Hepatocyte (in vitro differentiated cells): Measurements from ENCODE around the gene CFAP65. TPM values are rescaled to one million over a fixed set of nuclear protein-coding genes. Genes with fewer than 3 reads are reported as not detected.

ENCODE experiments used
- DNase-seq: peaks from one replicate; pipeline ENCODE4 v3.0.0-alpha.2; 2016; ENCODE audit warnings: low spot score
- H2AFZ ChIP-seq: fragments of 200-600 bp; sonication (generic); 2 replicates; pipeline ENCODE4 v1.6.0; 2016; ENCODE audit warnings: antibody characterized with exemption, mild to moderate bottlenecking
- H3K27ac ChIP-seq: fragments of 200-600 bp; sonication (generic); 2 replicates; pipeline ENCODE4 v1.5.1; 2016; ENCODE audit warnings: mild to moderate bottlenecking
- H3K27me3 ChIP-seq: fragments of 200-600 bp; sonication (generic); 2 replicates; pipeline ENCODE4 v1.6.1; 2016
- H3K36me3 ChIP-seq: fragments of 200-600 bp; sonication (generic); replicated peaks from 2 replicates; pipeline ENCODE4 v1.5.1; 2016; ENCODE audit warnings: low read depth; ENCODE audit not compliant: insufficient read depth
- H3K4me1 ChIP-seq: fragments of 200-600 bp; sonication (generic); 2 replicates; pipeline ENCODE4 v1.5.1; 2016; ENCODE audit warnings: mild to moderate bottlenecking, moderate library complexity; ENCODE audit not compliant: insufficient read depth
- H3K4me2 ChIP-seq: fragments of 200-600 bp; sonication (generic); 2 replicates; pipeline ENCODE4 v1.6.0; 2016
- H3K4me3 ChIP-seq: fragments of 200-600 bp; sonication (generic); 2 replicates; pipeline ENCODE4 v1.5.1; 2016; ENCODE audit warnings: mild to moderate bottlenecking
- H3K79me2 ChIP-seq: fragments of 200-600 bp; sonication (generic); 2 replicates; pipeline ENCODE4 v1.6.0; 2017; ENCODE audit warnings: mild to moderate bottlenecking
- H3K9me2 ChIP-seq: fragments of 200-600 bp; sonication (generic); replicated peaks from 2 replicates; pipeline ENCODE4 v1.6.0; 2017; ENCODE audit warnings: mild to moderate bottlenecking; ENCODE audit not compliant: insufficient read depth
- H3K9me3 ChIP-seq: fragments of 200-600 bp; sonication (generic); 2 replicates; pipeline ENCODE4 v1.5.1; 2016; ENCODE audit warnings: low read depth, mild to moderate bottlenecking
- H4K20me1 ChIP-seq: fragments of 200-600 bp; sonication (generic); 2 replicates; pipeline ENCODE4 v1.6.0; 2016; ENCODE audit warnings: mild to moderate bottlenecking; ENCODE audit not compliant: insufficient read depth, poor library complexity, severe bottlenecking
- EZH2 ChIP-seq: fragments of 200-600 bp; sonication (generic); IDR thresholded peaks from 2 replicates; pipeline ENCODE4 v1.6.1; 2016; ENCODE audit warnings: antibody characterized with exemption, mild to moderate bottlenecking, borderline replicate concordance
- EZH2phosphoT487 ChIP-seq: fragments of 200-600 bp; sonication (generic); IDR thresholded peaks from one replicate; pipeline ENCODE4 v1.6.1; 2018; ENCODE audit warnings: antibody characterized with exemption, mild to moderate bottlenecking, low read depth, moderate library complexity; ENCODE audit not compliant: unreplicated experiment, severe bottlenecking
- WGBS: methylation state at CpG from one replicate; pipeline ENCODE4 v1.1.6; 2016; ENCODE audit warnings: low lambda C conversion rate; ENCODE audit errors: missing lambda C conversion rate; 5-methylcytosine and 5-hydroxymethylcytosine counted together
- polyA plus RNA-seq: library from polyadenylated mRNA; unstranded; fragments of >200 nt; fragmentation: Nextera tagmentation; extraction: Ambion mirVana; gene quantifications from 2 replicates; pipeline ENCODE4 v1.2.1, GENCODE V29; 2016
- total RNA-seq: library from RNA; depleted of rRNA; stranded (reverse); fragments of >200 nt; gene quantifications from 2 replicates; pipeline ENCODE4 v1.2.3, GENCODE V29; 2014
- TF ChIP-seq, protein P1 (sequence below): fragments of 200-600 bp; sonication (generic); IDR thresholded peaks from 2 replicates; pipeline ENCODE4 v1.5.1; 2016; ENCODE audit warnings: antibody characterized with exemption, mild to moderate bottlenecking; ENCODE audit not compliant: poor library complexity

The CFAP65 gene
- total and polyA plus RNA-seq, 2 experiments from 2014 or later: 0.03 to 0.05 TPM

- Histone ChIP-seq H4K20me1 (no peaks in the 10 kb centered on the region), H3K27me3 (peaks cover 82% of the 10 kb centered on the region), H3K4me3 (no peak overlapping the region), H2AFZ (no peak overlapping the region), H3K4me2 (peak overlapping the region; percentile 63), H3K27ac (no peak overlapping the region), H3K36me3 (no peaks in the 10 kb centered on the region), H3K9me2 (no peaks in the 10 kb centered on the region), H3K9me3 (no peaks in the 10 kb centered on the region), H3K79me2 (no peaks in the 10 kb centered on the region), H3K4me1 (peaks cover 7% of the 10 kb centered on the region)
- 7% methylated on average over 76 of the region's 87 CpGs for WGBS
- TF ChIP-seq, protein P1, sequence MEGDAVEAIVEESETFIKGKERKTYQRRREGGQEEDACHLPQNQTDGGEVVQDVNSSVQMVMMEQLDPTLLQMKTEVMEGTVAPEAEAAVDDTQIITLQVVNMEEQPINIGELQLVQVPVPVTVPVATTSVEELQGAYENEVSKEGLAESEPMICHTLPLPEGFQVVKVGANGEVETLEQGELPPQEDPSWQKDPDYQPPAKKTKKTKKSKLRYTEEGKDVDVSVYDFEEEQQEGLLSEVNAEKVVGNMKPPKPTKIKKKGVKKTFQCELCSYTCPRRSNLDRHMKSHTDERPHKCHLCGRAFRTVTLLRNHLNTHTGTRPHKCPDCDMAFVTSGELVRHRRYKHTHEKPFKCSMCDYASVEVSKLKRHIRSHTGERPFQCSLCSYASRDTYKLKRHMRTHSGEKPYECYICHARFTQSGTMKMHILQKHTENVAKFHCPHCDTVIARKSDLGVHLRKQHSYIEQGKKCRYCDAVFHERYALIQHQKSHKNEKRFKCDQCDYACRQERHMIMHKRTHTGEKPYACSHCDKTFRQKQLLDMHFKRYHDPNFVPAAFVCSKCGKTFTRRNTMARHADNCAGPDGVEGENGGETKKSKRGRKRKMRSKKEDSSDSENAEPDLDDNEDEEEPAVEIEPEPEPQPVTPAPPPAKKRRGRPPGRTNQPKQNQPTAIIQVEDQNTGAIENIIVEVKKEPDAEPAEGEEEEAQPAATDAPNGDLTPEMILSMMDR: no peak
- TF ChIP-seq EZH2phosphoT487 (peak; percentile 68), EZH2 (peak; percentile 90)
- no peak for DNase-seq
These were observed 80.8 kb downstream of the CFAP65 start for GRCh38 chr2:218960309-218961165.

DNA sequence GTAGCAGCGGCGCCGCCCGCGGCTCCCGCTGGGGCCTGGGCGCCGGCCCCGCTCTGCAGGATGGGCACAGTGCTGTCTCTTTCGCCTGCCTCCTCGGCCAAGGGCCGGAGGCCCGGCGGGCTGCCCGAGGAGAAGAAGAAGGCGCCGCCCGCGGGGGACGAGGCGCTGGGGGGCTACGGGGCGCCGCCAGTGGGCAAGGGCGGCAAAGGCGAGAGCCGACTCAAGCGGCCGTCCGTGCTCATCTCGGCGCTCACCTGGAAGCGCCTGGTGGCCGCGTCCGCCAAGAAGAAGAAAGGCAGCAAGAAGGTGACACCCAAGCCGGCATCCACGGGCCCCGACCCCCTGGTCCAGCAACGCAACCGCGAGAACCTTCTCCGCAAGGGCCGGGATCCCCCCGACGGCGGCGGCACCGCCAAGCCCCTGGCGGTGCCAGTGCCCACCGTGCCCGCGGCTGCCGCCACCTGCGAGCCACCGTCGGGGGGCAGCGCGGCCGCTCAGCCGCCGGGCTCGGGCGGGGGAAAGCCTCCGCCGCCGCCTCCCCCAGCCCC is 81.5 kb downstream of the CFAP65 start:
- DNase-seq: no peak
- H3K36me3 ChIP-seq: no peaks in the 10 kb centered on the region
- H2AFZ ChIP-seq: peak overlapping the region; percentile 56
- no peaks in the 10 kb centered on the region for H3K79me2 ChIP-seq
- no peaks in the 10 kb centered on the region for H3K9me3 ChIP-seq
- H3K27me3 ChIP-seq: peaks cover 89% of the 10 kb centered on the region
- H3K4me1 ChIP-seq: peaks cover 7% of the 10 kb centered on the region
- no peaks in the 10 kb centered on the region for H3K9me2 ChIP-seq
- peak overlapping the region; percentile 96 for H3K4me2 ChIP-seq
- no peaks in the 10 kb centered on the region for H4K20me1 ChIP-seq
- WGBS: 5% methylated on average over 38 of the region's 67 CpGs
- H3K27ac ChIP-seq: no peak overlapping the region
- peak; percentile 82 for TF ChIP-seq EZH2
- peak; percentile 36 for TF ChIP-seq EZH2phosphoT487
- TF ChIP-seq, protein P1: no peak
- H3K4me3 ChIP-seq: peak overlapping the region; percentile 36

DNA sequence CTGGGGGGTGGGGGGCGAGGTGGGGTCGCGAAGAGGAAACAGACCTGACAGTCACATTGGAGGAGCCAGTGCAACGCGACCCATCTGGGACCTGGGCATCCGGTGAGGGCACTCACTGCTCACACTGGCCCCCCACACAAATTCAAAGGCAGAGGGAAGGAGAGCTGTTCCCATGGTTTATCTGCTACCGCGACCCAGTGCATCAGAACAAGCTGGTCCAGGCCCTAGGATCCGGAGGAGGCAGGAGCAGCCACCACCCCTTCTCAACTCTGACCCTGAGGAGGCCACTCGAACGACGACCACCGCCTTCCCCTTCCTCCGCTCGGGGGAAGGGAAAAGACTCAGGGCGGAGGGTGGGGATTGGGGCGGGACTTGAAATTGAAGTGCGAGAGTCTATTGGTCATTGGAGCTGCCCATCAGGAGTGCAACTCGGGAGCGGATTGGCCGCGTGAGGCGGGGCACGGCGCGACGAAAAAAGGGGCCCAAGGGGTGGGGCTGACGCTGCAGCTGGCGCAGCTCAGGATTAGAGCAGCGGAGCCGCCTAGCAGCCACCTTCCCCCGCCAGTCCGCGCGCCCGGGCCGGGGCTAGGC is 82.1 kb downstream of the CFAP65 start, which contains the start of gene CDK5R2:
TSS of gene CDK5R2 (plus strand) at position 526 of the 591 bp plus-strand sequence. CDS start 155 bp downstream, outside the sequence.
- no peaks in the 10 kb centered on the region for H4K20me1 ChIP-seq
- 6% methylated on average over 24 of the region's 37 CpGs for WGBS
- peak within 1 kb of the TSS; percentile 96 for H3K4me2 ChIP-seq
- TF ChIP-seq, protein P1: no peak
- TF ChIP-seq EZH2 (no peak), EZH2phosphoT487 (no peak)
- H3K9me3 ChIP-seq: no peaks in the 10 kb centered on the region
- DNase-seq: peak; percentile 88
- peak within 1 kb of the TSS; percentile 36 for H3K4me3 ChIP-seq
- peak within 1 kb of the TSS; percentile 56 for H2AFZ ChIP-seq
- no peaks in the 10 kb centered on the region for H3K9me2 ChIP-seq
- peaks cover 86% of the 10 kb centered on the region for H3K27me3 ChIP-seq
- no peak within 1 kb of the TSS for H3K27ac ChIP-seq
- no peaks in the 10 kb centered on the region for H3K36me3 ChIP-seq
- no peaks in the 10 kb centered on the region for H3K79me2 ChIP-seq
- H3K4me1 ChIP-seq: peaks cover 7% of the 10 kb centered on the region
